LoVo (cell line): ENCODE results near the gene TKTL1.

ENCODE experiments used
- DNase-seq: peaks from one replicate; pipeline ENCODE4 v3.0.0-alpha.2; 2016; ENCODE audit warnings: low spot score

Gene TKTL1

GRCh38 chrX:154378059-154378798, 82.6 kb downstream of the TKTL1 start:
- no peak for DNase-seq

GRCh38 chrX:154378799-154379568, 83.4 kb downstream of the TKTL1 start, which contains the start of gene EMD:
Gene EMD (plus strand): TSS chrX:154379295. CDS start chrX:154379485, 190 bp downstream.
- DNase-seq = peak; percentile 92

GRCh38 chrX:154379569-154379951, 84.0 kb downstream of the TKTL1 start:
- DNase-seq = no peak
